Hepatocyte (in vitro differentiated cells): Measurements from ENCODE around the gene MAU2.

ENCODE experiments used
- CTCF ChIP-seq: fragments of 200-600 bp; sonication (generic); IDR thresholded peaks from 2 replicates; pipeline ENCODE4 v1.5.1; 2016; ENCODE audit warnings: antibody characterized with exemption, mild to moderate bottlenecking; ENCODE audit not compliant: poor library complexity
- EZH2 ChIP-seq: fragments of 200-600 bp; sonication (generic); IDR thresholded peaks from 2 replicates; pipeline ENCODE4 v1.6.1; 2016; ENCODE audit warnings: antibody characterized with exemption, mild to moderate bottlenecking, borderline replicate concordance
- EZH2phosphoT487 ChIP-seq: fragments of 200-600 bp; sonication (generic); IDR thresholded peaks from one replicate; pipeline ENCODE4 v1.6.1; 2018; ENCODE audit warnings: antibody characterized with exemption, mild to moderate bottlenecking, low read depth, moderate library complexity; ENCODE audit not compliant: unreplicated experiment, severe bottlenecking

GRCh38 chr19:19371059-19371458, 50.4 kb downstream of the MAU2 start:
- TF ChIP-seq CTCF = no peak
- no peak for TF ChIP-seq EZH2phosphoT487
- no peak for TF ChIP-seq EZH2
